ENCODE results near the gene TMEM209.

The TMEM209 gene

GRCh38 chr7:130137207-130137606 lies 68.0 kb downstream of the TMEM209 start:
- Histone ChIP-seq H3K27me3 (ENCODE audit: control insufficient read depth, insufficient read depth, low read length) (no peaks in the 10 kb centered on the region), H2AFZ (no peak overlapping the region), H3K9me3 (ENCODE audit: control insufficient read depth, low read length) (no peaks in the 10 kb centered on the region), H3K4me3 (ENCODE audit: low read depth, low read length) (no peak overlapping the region), H3K27ac (no peak overlapping the region), H3K4me1 (peaks cover 29% of the 10 kb centered on the region), H3K79me2 (no peaks in the 10 kb centered on the region), H3K4me2 (ENCODE audit: low read length) (no peak overlapping the region), H3K9ac (no peak overlapping the region), H3K36me3 (ENCODE audit: control insufficient read depth, insufficient read depth, low read length) (no peaks in the 10 kb centered on the region)
- no peak for TF ChIP-seq CTCF (IDR thresholded peaks at IDR 0.05)

GRCh38 chr7:130136579-130137167 lies 68.5 kb downstream of the TMEM209 start:
- no peaks in the 10 kb centered on the region for H3K27me3 ChIP-seq (ENCODE audit: control insufficient read depth, insufficient read depth, low read length)
- no peak for TF ChIP-seq CTCF (IDR thresholded peaks at IDR 0.05)
- no peak overlapping the region for H2AFZ ChIP-seq
- no peak overlapping the region for H3K27ac ChIP-seq
- no peaks in the 10 kb centered on the region for H3K9me3 ChIP-seq (ENCODE audit: control insufficient read depth, low read length)
- no peak overlapping the region for H3K4me2 ChIP-seq (ENCODE audit: low read length)
- H3K79me2 ChIP-seq: no peaks in the 10 kb centered on the region
- no peaks in the 10 kb centered on the region for H3K36me3 ChIP-seq (ENCODE audit: control insufficient read depth, insufficient read depth, low read length)
- H3K4me3 ChIP-seq (ENCODE audit: low read depth, low read length): no peak overlapping the region
- peaks cover 24% of the 10 kb centered on the region for H3K4me1 ChIP-seq
- H3K9ac ChIP-seq: no peak overlapping the region

- peak overlapping the region; percentile 2 for H3K4me2 ChIP-seq (ENCODE audit: low read length)
- no peak for TF ChIP-seq CTCF (IDR thresholded peaks at IDR 0.05)
- H3K36me3 ChIP-seq (ENCODE audit: control insufficient read depth, insufficient read depth, low read length): no peaks in the 10 kb centered on the region
- no peaks in the 10 kb centered on the region for H3K79me2 ChIP-seq
- no peak overlapping the region for H3K4me3 ChIP-seq (ENCODE audit: low read depth, low read length)
- no peaks in the 10 kb centered on the region for H3K9me3 ChIP-seq (ENCODE audit: control insufficient read depth, low read length)
- no peak overlapping the region for H3K27ac ChIP-seq
- no peaks in the 10 kb centered on the region for H3K27me3 ChIP-seq (ENCODE audit: control insufficient read depth, insufficient read depth, low read length)
- peaks cover 16% of the 10 kb centered on the region for H3K4me1 ChIP-seq
- H2AFZ ChIP-seq: no peak overlapping the region
- no peak overlapping the region for H3K9ac ChIP-seq
Measured at GRCh38 chr7:130135208-130136205, 69.7 kb downstream of the TMEM209 start.

- no peaks in the 10 kb centered on the region for H3K36me3 ChIP-seq (ENCODE audit: control insufficient read depth, insufficient read depth, low read length)
- H2AFZ ChIP-seq: no peak overlapping the region
- H3K4me3 ChIP-seq (ENCODE audit: low read depth, low read length): no peak overlapping the region
- H3K27me3 ChIP-seq (ENCODE audit: control insufficient read depth, insufficient read depth, low read length): no peaks in the 10 kb centered on the region
- no peak overlapping the region for H3K27ac ChIP-seq
- no peak for TF ChIP-seq CTCF (IDR thresholded peaks at IDR 0.05)
- H3K9ac ChIP-seq: no peak overlapping the region
- H3K9me3 ChIP-seq (ENCODE audit: control insufficient read depth, low read length): no peaks in the 10 kb centered on the region
- H3K79me2 ChIP-seq: no peaks in the 10 kb centered on the region
- peaks cover 16% of the 10 kb centered on the region for H3K4me1 ChIP-seq
- H3K4me2 ChIP-seq (ENCODE audit: low read length): no peak overlapping the region
Measured at GRCh38 chr7:130134726-130135125, 70.5 kb downstream of the TMEM209 start.
